ENCODE measurements around the gene TUFM. TPM values are rescaled to one million over a fixed set of nuclear protein-coding genes. Genes with fewer than 3 reads are reported as not detected.

The TUFM gene
- total RNA-seq, 2 donors from 2014 or later, result 172 to 220 TPM

DNA sequence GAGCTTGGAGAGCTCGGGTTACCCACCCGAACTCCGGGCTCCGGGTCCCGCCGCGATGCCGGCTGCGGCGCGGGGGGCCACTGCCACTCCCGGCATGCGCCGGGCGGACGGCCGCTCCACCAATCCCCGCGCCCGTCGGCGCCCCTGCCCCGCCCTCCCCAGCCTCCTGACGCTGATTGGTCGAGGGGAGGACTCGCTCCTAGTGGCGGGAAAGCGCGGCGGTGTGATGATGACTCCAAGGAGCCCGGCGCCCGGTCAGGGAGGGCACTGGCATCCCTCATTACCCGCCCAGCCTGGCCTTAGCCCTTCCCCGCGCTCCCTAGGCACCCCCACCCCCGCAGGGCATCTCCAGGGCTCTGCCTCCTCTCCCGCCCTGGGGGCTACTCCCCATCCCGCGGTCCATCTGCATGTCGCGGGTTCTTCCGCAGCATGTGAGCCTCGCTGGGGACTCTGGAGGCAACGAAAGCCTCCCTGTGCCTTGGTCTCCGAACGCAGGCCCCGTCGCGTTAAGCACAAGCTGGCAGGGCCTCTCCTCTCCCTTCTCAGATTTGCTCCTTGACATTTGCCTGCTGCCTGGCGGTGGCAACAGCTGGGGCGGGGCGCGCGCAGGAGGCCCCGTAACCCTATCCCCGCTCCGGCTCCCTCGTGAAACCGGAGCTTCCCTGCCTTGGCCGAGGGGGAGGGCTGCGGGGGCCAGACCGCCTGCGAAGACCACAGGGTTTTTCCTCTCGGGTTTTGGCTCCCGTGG is 33.9 kb upstream of the TUFM start:
- peak; percentile 97 to 98 for ATAC-seq (replicated peaks in 1 of 2)
- H3K4me3 Mint-ChIP-seq, result peak overlapping the region; percentile 89 to 94
- DNase-seq, result peak; percentile 88 to 90
- peaks cover 11% of the 10 kb centered on the region for H3K27me3 Mint-ChIP-seq (ENCODE audit: low read depth)
- peak overlapping the region; percentile 15 for H3K27ac Mint-ChIP-seq
- no peaks in the 10 kb centered on the region for H3K9me3 Mint-ChIP-seq
- peaks cover 29% of the 10 kb centered on the region for H3K4me1 Mint-ChIP-seq (ENCODE audit: low read depth)
- peaks cover 3 to 4% of the 10 kb centered on the region in 2 donors for H3K36me3 Mint-ChIP-seq (ENCODE audit: insufficient read depth in 2 of 2)

DNA sequence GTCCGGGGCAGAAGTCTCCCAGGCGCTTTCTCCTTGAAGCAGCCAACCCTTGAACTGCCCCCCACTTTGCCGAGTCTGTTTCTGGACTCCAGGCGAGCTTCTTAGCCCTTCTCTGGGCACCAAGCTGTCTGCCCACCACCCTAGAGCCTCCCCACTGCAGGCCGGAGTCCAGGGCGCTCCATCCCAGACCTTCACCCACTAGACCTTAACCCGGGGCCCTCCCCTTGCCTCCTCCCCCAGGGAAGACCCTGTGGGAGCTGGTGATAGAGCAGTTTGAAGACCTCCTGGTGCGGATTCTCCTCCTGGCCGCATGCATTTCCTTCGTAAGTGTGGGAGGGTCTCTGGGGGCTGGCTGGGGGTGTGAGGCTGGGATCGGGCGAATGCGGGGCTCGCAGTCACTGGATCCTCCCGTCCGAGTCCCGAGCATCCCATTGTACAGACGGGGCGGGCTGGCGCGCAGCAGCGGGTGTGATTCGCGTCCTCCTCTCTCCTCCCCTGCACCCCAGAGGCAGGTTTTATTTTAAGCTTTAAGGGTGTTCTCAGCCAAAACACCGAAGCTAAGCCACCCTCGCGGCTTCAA is 33.2 kb upstream of the TUFM start:
- Mint-ChIP-seq H3K4me3 (peak overlapping the region; percentile 89 to 94), H3K27me3 (ENCODE audit: low read depth) (peaks cover 11% of the 10 kb centered on the region), H3K36me3 (ENCODE audit: insufficient read depth in 2 of 2) (peaks cover 3 to 4% of the 10 kb centered on the region in 2 donors), H3K4me1 (ENCODE audit: low read depth) (peaks cover 29% of the 10 kb centered on the region), H3K9me3 (no peaks in the 10 kb centered on the region), H3K27ac (peak overlapping the region; percentile 15)
- DNase-seq (no peak), ATAC-seq (replicated peaks in 1 of 2) (peak; percentile 52 to 54)

- H3K27ac Mint-ChIP-seq, result peak within 1 kb of the TSS; percentile 15
- peaks cover 11% of the 10 kb centered on the region for H3K27me3 Mint-ChIP-seq (ENCODE audit: low read depth)
- H3K9me3 Mint-ChIP-seq, result no peaks in the 10 kb centered on the region
- peaks cover 3 to 5% of the 10 kb centered on the region in 2 donors for H3K36me3 Mint-ChIP-seq (ENCODE audit: insufficient read depth in 2 of 2)
- peaks cover 29% of the 10 kb centered on the region for H3K4me1 Mint-ChIP-seq (ENCODE audit: low read depth)
- ATAC-seq (replicated peaks in 1 of 2) (no peak), DNase-seq (no peak)
- peak within 1 kb of the TSS; percentile 89 to 94 for H3K4me3 Mint-ChIP-seq
Observed at GRCh38 chr16:28878083-28878926, 32.2 kb upstream of the TUFM start, which contains the start of gene ATP2A1. Gene ATP2A1, plus strand, starts transcription at chr16:28878488. Its CDS starts 184 bp downstream, at chr16:28878672.

DNA sequence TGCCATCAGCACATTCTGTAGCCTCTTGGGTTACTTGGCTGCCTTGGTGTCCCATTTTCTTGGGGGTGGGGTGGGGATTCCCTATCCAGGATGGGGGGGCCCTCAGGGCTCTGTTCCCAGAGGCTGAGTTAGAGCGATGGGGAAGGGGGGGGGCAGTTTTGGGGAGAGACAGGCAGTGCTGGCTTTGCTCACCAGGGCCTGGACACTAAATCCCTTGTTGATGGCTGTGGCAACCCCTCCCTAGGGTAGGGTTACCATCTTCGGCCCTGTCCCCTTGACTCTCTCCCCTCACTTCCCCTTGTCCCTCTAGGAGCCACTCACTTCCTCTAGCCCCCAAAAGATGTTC is 31.5 kb upstream of the TUFM start:
- no peak overlapping the region for H3K27ac Mint-ChIP-seq
- H3K36me3 Mint-ChIP-seq (ENCODE audit: insufficient read depth in 2 of 2), result peaks cover 3 to 5% of the 10 kb centered on the region in 2 donors
- DNase-seq (no peak), ATAC-seq (replicated peaks in 1 of 2) (no peak)
- no peaks in the 10 kb centered on the region for H3K9me3 Mint-ChIP-seq
- peaks cover 11% of the 10 kb centered on the region for H3K27me3 Mint-ChIP-seq (ENCODE audit: low read depth)
- peak overlapping the region in 1 of 2 donors; percentile 53 for H3K4me3 Mint-ChIP-seq
- peaks cover 29% of the 10 kb centered on the region for H3K4me1 Mint-ChIP-seq (ENCODE audit: low read depth)

DNA sequence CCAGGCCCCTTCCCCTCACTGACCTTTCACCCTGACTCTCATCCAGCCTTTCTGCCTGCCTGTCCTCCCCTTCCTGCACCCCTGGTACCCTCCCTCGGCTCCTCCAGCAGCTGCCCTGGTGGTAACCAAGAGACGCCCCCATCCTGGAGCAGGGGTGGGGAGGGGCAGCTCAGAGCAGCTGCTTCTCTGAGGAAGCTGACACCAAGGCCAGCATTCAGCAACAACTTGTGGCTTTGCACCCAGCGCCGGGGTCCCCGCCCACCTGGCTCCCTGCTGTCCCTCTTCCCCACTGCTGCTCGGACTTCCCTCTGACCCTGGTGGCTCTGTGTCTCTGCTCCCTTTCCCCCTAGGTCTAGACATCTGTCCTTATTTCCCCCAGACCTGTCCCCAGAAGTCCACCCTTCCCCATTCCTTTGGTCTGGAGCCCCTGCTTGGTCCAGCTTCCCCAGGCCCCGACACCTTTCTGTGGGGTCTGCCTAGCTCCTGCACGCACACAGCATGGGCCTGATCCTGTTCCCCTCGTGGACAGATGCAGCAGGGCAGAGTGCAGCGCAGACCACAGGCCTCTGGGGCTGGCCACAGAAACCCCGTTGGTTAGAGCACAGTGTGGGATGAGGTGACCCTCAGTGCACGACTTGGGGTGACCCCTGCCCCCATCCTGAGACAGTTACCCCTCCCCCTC is 31.0 kb upstream of the TUFM start:
- no peak overlapping the region for H3K4me3 Mint-ChIP-seq
- H3K4me1 Mint-ChIP-seq (ENCODE audit: low read depth), result peaks cover 29% of the 10 kb centered on the region
- no peaks in the 10 kb centered on the region for H3K9me3 Mint-ChIP-seq
- peaks cover 3 to 5% of the 10 kb centered on the region in 2 donors for H3K36me3 Mint-ChIP-seq (ENCODE audit: insufficient read depth in 2 of 2)
- H3K27ac Mint-ChIP-seq, result no peak overlapping the region
- ATAC-seq (replicated peaks in 1 of 2), result no peak
- peaks cover 11% of the 10 kb centered on the region for H3K27me3 Mint-ChIP-seq (ENCODE audit: low read depth)
- no peak for DNase-seq

- Mint-ChIP-seq H3K27me3 (ENCODE audit: low read depth) (peaks cover 7% of the 10 kb centered on the region), H3K27ac (no peak overlapping the region), H3K9me3 (no peaks in the 10 kb centered on the region), H3K4me3 (no peak overlapping the region), H3K4me1 (ENCODE audit: low read depth) (peaks cover 25% of the 10 kb centered on the region), H3K36me3 (ENCODE audit: insufficient read depth in 2 of 2) (peaks cover 2 to 5% of the 10 kb centered on the region in 2 donors)
- no peak for ATAC-seq (replicated peaks in 1 of 2)
- no peak for DNase-seq
Observed at GRCh38 chr16:28876019-28876659, 30.0 kb upstream of the TUFM start.

GRCh38 chr16:28875134-28876018 is 29.2 kb upstream of the TUFM start:
- no peak overlapping the region for H3K27ac Mint-ChIP-seq
- DNase-seq (no peak), ATAC-seq (replicated peaks in 1 of 2) (no peak)
- H3K36me3 Mint-ChIP-seq (ENCODE audit: insufficient read depth in 2 of 2), result peaks cover 0 to 5% of the 10 kb centered on the region in 2 donors
- H3K27me3 Mint-ChIP-seq (ENCODE audit: low read depth), result no peaks in the 10 kb centered on the region
- H3K9me3 Mint-ChIP-seq, result no peaks in the 10 kb centered on the region
- peaks cover 20% of the 10 kb centered on the region for H3K4me1 Mint-ChIP-seq (ENCODE audit: low read depth)
- H3K4me3 Mint-ChIP-seq, result no peak overlapping the region

DNA sequence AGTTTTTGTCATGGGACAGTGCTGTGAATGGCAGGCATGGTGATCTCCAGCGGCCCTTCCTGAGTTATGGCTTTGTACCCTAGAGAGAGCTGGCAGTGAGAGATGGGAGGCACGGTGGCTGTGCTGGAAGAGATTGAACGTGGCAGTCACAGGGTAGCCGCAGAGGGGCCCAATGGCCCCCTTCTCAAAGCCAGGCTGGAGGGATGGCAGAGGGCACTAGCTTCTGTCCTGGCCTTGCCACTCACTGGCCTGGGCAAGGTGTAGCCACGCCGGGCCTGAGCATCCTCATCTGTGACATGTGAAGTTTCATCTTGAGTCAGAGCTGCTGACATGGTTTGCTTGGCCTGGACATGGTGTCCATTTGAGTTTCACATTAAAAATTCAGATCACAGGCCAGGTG is 28.3 kb upstream of the TUFM start:
- peaks cover 0 to 10% of the 10 kb centered on the region in 2 donors for H3K36me3 Mint-ChIP-seq (ENCODE audit: insufficient read depth in 2 of 2)
- no peak overlapping the region for H3K27ac Mint-ChIP-seq
- no peaks in the 10 kb centered on the region for H3K9me3 Mint-ChIP-seq
- ATAC-seq (replicated peaks in 1 of 2), result no peak
- no peaks in the 10 kb centered on the region for H3K27me3 Mint-ChIP-seq (ENCODE audit: low read depth)
- H3K4me3 Mint-ChIP-seq, result no peak overlapping the region
- no peak for DNase-seq
- H3K4me1 Mint-ChIP-seq (ENCODE audit: low read depth), result peaks cover 18% of the 10 kb centered on the region

DNA sequence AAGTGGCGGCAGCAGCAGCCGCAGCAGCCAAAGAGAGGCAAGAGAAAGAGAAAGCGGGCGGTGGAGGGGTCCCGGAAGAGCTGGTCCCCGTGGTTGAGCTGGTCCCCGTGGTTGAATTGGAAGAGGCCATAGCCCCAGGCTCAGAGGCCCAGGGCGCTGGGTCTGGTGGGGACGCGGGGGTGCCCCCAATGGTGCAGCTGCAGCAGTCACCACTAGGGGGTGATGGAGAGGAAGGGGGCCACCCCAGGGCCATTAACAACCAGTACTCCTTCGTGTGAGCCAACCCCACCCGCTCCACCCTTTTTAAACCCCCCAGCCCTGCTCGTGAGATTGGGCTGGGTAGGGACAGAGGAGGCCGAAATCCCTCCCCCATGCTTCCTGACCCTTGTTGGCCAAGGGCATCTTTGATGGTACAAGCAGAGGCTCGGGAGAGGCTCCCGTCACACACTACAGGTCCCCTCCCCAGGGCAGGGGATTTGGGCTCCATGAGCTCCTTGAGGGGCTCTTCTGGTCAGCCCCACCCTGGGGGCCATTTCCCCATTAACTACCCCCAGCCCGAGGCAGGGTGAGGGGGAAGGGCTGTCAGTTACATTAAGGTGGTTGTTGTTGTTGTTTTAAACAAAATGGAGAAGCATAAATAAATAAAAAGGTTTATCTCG is 27.5 kb upstream of the TUFM start:
- Mint-ChIP-seq H3K9me3 (no peaks in the 10 kb centered on the region), H3K36me3 (ENCODE audit: insufficient read depth in 2 of 2) (peaks cover 0 to 10% of the 10 kb centered on the region in 2 donors), H3K4me3 (no peak overlapping the region), H3K4me1 (ENCODE audit: low read depth) (peaks cover 11% of the 10 kb centered on the region), H3K27me3 (ENCODE audit: low read depth) (no peaks in the 10 kb centered on the region), H3K27ac (no peak overlapping the region)
- DNase-seq, result peak; percentile 70 to 76
- ATAC-seq (replicated peaks in 1 of 2), result peak; percentile 74 to 79

- Mint-ChIP-seq H3K27me3 (ENCODE audit: low read depth) (no peaks in the 10 kb centered on the region), H3K4me1 (ENCODE audit: low read depth) (peaks cover 4% of the 10 kb centered on the region), H3K36me3 (ENCODE audit: insufficient read depth in 2 of 2) (peaks cover 0 to 10% of the 10 kb centered on the region in 2 donors), H3K27ac (no peak overlapping the region), H3K4me3 (no peak overlapping the region), H3K9me3 (no peaks in the 10 kb centered on the region)
- ATAC-seq (replicated peaks in 1 of 2) (no peak), DNase-seq (no peak)
Observed at GRCh38 chr16:28872952-28873351, 26.8 kb upstream of the TUFM start.

GRCh38 chr16:28869201-28869600 is 23.1 kb upstream of the TUFM start:
- ATAC-seq (replicated peaks in 1 of 2) (no peak), DNase-seq (no peak)
- Mint-ChIP-seq H3K27ac (no peak overlapping the region), H3K36me3 (ENCODE audit: insufficient read depth in 2 of 2) (peaks cover 0 to 9% of the 10 kb centered on the region in 2 donors), H3K9me3 (no peaks in the 10 kb centered on the region), H3K4me1 (ENCODE audit: low read depth) (peaks cover 15% of the 10 kb centered on the region), H3K4me3 (no peak overlapping the region), H3K27me3 (ENCODE audit: low read depth) (no peaks in the 10 kb centered on the region)

Measured in activated T-cell treated with anti-CD3 and anti-CD28 coated beads, Interleukin-2, amount 50 U/mL, for 72 hours (primary cell).